Measurements from ENCODE around the gene MAD2L1BP.
"Not testable (repeated sequence)": the region's sequence is repeated elsewhere in the genome, so short reads cannot be mapped to it uniquely, and the experiment has no call there.

Gene MAD2L1BP

DNA sequence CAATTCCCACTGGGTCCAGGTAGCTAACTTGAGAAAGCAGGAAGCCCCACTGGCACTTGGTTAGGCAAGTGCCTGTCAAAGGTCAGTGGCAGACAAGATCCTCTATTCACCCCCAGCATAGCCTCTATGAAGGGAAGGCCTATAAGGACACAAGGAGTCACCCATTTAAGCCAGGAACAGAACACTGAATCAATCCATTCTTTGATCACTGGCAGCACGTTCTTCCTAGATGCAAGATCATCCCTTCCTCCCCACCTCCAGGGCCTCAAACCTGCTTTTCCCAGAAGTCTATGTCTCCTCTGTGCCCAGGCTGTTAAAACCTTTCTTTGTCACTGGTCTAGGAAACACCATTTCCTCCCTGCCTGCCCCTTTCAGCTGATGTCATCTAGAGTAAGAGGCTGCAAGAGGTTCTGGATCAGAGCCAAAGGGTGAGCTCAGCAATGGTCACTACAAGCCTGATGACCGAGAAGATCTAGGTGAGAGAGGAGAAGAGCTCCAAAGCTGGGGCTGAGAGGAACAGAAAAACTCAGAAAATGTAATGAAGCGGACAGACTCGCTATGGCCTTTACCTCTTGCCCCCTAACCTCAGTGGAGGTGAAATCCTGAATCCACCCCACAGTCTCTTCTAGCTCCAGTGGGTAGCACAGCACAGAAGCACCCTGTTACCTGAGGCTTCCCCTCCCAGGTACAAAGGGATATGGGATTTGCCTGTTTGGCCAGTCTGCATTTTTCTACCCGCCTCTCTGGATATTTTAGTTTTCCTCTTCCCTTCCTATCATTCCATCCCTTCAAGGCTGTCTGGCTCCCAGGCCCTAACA lies 8.4 kb upstream of the MAD2L1BP start:
- peak; percentile 98 for DNase-seq (ENCODE audit: low read depth)

DNA sequence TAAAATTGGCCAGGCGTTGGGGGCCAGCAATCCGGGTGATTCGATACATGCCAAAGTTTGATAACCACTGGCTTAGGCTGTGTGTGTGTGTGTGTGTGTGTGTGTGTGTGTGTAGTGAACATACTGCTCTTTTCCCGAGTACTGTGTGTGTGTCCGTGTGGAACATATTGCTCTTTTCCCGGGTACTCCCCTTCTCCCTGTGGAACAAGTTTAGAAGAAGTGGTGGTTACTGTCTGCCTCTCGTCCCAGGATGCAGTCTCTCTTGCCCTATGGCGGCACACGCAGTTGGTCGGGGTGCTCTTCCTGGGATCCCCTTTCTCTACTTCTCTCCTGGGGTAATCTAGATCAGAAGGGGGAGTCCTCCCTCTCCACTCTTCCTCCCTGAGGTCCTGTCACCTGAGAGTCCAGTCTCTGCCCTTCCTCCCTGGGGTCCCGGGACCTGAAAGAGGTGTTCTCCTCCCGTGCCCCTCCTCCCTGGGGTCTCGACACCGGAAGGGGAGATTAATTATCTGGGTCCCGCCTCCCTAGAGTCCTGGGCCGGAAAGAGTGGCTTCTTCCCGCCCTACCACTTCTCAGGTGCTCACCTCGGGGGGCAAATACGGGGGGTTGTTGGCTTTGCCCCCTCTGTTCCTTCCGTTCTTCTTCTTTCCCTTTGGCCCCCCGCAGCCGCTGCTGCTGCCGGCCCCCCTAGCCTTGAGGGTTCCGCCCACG lies 7.1 kb upstream of the MAD2L1BP start:
- peak; percentile 36 for DNase-seq (ENCODE audit: low read depth)

DNA sequence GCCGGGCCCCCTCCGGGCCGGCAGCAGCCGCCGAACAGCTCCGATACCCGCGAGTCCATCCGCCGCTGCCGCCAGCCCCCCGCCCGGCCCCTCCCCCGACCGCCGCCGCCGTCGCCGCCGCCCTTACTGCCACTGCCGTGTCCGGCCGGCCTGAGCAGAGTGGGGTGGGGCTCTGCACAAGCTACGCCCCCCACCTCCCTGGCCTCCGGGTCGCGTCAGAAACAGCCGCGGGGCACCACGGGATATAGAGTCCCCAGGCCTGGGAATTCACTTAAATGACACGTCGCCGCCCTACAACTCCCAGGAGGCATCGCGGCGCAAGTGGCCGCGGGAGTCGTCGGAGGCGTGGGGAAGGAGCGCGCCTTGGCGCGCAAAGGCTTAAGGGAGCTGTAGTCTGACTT lies 6.5 kb upstream of the MAD2L1BP start, which contains the start of gene GTPBP2:
Gene GTPBP2 (minus strand): TSS at position 161 of the 401 bp plus-strand sequence. CDS start 102 bp downstream, at position 59.
- DNase-seq (ENCODE audit: low read depth): peak; percentile 99

DNA sequence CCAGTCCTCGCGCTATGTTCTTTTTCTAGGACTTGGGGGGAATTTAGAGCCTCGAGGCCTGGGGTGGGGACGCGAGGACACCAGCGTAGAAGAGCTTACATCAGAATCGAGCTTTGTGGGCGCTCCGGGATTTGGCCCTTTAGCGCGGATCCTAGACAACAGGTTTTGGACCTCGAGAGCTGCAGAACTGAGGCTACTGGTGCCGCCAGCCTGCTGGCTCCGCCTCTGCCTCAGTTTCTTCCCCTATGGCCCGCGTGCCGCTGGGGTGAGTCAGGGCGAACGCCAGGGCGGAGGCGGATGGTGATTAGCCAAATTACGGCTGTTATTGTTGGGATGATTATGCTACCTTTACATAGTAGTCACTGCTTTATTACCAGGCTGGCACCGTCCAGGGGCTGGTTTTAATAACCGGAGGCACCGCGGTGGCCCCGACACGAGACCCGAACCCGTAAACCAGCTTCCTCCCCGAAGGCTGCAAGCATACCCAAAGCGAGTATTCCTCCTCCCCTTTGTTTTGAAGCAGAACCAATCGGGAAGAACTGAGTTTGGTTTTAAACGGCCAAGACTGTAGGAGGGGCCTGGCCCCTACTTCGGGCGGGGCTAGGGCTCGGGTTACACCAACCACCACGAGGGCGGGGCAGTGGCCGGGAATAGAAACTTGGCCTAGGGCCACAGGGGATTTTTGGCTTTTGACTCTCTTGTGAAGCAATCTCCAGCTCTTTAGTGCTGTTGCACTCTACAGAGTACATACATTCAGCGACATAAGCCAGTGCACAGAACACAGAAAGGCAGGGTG lies 5.9 kb upstream of the MAD2L1BP start:
- DNase-seq (ENCODE audit: low read depth): peak; percentile 98

DNA sequence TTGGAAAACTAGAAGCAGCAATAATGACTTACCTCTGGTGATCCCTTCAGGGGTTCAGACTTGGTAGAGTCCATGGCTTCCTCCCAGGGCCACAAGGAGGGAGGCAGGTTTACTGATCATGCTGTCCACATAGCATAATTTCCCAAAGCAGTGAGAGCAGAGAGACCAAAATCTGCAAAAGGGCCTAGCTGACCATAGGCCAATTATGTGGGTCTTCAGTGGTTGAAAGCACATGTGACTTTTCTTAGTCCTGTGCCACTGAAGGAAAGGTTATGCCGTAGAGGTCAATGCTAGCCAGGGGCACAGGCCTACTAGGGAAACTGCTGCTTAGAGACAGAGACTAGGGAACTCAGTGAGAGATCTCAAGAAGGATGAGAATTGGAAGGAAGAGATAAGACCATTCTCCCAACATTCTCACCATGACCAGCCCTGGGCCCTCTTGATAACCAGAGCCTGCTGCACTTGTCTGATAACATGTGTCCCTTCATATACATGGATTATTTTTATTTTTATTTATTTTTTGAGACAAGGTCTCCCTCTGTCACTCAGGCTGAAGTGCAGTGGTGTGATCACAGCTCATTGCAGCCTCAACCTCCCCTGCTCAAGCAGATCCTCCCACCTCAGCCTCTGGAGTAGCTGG lies 4.5 kb upstream of the MAD2L1BP start:
- no peak for DNase-seq (ENCODE audit: low read depth)

DNA sequence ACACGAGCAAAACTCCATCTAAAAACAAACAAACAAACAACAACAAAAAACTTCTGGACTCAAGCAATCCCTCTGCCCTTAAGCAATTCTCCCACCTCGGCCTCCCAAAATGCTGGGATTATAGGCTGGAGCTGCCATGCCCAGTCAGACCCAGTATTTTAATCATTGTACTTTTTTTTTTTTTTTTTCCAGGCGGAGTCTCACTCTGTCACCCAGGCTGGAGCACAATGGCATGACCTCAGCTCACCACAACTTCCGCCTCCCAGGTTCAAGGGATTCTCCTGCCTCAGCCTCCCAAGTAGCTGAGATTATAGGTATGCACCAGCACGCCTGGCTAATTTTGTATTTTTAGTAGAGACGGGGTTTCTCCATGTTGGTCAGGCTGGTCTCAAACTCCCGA lies 2.6 kb upstream of the MAD2L1BP start:
- DNase-seq (ENCODE audit: low read depth): not testable (repeated sequence)

DNA sequence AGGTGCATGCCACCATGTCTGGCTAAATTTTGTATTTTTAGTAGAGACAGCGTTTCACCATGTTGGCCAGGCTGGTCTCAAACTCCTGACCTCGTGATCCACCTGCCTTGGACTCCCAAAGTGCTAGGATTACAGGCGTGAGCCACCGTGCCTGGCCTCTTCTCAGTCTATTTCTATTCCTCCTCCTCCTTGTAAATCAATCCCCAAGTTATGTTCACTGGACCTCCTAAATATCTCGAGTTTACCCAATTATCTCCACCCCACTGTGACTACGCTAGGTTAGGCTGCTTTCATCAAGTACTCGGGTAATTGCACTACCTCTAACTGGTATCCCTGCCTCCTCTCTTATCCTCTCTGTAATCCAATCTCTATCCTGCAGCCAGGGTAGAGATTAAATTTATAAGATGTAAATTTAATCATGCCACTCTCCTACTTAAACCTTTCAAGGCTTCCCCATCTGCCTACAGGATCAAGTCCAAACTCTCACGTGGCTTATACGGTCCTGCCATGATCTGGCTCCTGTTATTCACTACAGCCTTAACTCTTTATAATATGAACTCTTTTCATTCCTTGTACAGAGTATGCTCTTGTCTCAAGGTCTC lies 837 bp upstream of the MAD2L1BP start:
- no peak for DNase-seq (ENCODE audit: low read depth)

DNA sequence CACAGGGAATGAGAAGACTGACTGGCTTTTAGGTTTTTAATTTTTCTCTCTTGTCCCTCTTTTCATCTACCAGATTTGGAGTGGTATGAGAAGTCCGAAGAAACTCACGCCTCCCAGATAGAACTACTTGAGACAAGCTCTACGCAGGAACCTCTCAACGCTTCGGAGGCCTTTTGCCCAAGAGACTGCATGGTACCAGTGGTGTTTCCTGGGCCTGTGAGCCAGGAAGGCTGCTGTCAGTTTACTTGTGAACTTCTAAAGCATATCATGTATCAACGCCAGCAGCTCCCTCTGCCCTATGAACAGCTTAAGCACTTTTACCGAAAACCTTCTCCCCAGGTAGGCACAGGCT lies 644 bp downstream of the MAD2L1BP start:
- DNase-seq (ENCODE audit: low read depth): peak; percentile 30

DNA sequence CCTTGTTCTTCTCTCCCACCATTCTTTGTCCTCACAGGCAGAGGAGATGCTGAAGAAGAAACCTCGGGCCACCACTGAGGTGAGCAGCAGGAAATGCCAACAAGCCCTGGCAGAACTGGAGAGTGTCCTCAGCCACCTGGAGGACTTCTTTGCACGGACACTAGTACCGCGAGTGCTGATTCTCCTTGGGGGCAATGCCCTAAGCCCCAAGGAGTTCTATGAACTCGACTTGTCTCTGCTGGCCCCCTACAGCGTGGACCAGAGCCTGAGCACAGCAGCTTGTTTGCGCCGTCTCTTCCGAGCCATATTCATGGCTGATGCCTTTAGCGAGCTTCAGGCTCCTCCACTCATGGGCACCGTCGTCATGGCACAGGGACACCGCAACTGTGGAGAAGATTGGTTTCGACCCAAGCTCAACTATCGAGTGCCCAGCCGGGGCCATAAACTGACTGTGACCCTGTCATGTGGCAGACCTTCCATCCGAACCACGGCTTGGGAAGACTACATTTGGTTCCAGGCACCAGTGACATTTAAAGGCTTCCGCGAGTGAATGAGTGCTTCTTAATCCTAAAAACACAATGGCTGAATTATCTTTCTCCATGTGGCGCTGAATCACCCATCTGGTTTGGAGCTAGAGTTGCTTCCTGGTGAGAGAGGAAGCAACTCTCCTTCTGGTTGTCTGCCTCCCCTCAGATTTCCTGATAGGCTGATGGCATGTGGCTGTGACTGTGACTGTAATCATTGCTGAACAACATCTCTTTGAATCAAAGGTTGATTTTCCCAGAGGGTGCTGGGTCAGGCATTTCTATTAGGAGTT lies 4.6 kb downstream of the MAD2L1BP start:
- DNase-seq (ENCODE audit: low read depth): no peak

DNA sequence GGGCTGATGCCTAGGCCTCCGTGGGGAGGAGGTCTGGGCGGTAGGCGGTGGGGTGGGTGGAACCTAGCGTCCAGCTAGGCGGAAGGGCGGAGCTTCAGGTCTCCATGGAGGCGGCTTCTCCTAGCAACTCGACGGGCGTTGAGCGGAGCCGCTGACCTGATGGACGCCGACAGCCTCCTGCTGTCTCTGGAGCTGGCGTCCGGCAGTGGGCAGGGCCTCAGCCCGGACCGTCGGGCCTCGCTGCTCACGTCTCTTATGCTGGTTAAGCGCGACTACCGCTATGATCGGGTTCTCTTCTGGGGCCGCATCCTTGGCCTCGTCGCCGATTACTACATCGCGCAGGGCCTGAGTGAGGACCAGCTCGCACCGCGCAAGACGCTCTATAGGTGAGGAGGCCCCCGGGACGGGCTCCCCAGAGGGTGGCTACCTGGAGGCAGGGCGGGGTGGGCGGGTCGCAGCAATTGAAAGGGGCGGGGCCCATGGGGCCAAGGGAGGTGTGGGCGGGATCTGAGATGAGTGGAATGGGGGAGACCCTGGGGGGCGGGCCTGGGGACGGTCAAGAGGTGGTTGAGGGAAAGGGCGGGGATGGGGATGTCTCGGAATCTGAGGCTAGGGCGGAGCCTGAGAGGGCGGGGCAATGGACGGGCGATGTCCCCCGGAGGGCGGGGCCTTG lies 9.4 kb downstream of the MAD2L1BP start, which contains the start of gene RSPH9:
Gene RSPH9 (plus strand): TSS at position 97 of the 673 bp plus-strand sequence. CDS start 63 bp downstream, at position 160.
- peak; percentile 85 for DNase-seq (ENCODE audit: low read depth)

DNA sequence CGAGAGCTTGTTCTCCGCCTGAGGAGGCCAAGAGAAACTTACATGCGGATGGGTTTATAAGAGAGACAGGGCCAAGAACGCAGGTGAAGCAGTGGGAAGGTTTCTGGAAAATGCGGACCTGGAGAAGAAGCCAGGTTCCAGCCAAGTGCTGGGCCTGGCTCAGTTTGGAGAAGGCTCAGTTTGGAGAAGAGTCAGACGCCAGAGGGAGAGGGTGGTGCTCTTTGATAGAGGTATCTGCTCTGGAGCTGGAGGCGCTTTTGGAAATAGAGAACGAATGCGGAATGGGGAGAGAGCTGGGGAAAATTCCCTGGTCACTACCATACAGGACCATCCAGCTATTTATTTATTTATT lies 9.9 kb downstream of the MAD2L1BP start:
- no peak for DNase-seq (ENCODE audit: low read depth)

DNA sequence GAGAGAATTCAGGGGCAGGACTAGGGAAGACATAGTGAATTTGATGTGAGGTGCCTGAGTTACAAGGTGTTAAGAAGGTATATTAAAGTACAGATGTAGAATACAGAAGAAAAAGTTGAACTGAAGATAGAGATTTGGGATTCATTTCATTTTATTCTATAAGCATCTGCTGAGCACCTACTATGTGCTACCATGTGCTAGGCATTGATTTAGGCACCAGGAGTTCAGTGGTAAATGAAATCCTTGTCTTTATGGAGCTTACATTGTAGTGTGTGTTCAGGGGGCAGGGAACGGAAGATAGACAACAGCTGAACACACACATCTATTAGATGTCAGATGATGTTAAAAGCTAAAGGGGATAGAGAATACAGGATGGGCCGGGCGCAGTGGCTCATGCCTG lies 12.0 kb downstream of the MAD2L1BP start:
- no peak for DNase-seq (ENCODE audit: low read depth)

DNA sequence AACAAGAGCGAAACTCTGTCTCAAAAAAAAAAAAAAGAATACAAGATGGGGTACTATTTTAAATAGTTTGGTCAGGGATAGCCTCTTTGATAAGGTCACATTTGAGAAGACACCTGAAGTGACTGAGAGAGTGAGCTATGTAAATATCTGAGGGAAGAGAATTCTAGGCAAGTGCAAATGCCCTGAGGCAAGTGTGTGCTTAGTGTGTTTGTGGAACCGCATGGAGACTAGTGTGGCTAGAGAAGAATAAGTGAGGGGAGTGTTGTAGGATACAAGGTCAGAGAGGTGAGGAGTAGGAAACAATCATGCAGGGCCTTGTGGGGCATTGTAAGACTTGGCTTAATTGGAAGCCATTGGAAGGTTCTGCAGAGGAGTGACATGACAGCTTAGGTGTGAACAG lies 12.6 kb downstream of the MAD2L1BP start:
- no peak for DNase-seq (ENCODE audit: low read depth)

DNA sequence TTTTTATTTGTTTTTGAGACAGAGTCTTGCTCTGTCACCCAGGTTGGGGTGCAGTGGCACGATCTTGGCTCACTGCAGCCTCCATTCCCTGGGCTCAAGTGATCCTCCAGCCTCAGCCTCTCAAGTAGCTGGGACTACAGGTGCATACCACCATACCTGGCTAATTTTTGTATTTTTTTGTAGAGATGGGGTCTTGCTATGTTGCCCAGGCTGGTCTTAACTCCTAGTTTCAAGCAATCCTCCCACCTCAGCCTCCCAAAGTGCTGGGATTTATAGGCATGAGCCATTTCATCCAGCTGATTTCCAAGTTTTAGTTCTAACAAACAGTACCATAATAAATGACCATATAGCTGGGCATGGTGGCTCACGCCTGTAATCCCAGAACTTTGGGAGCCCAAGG lies 17.2 kb downstream of the MAD2L1BP start:
- DNase-seq (ENCODE audit: low read depth): not testable (repeated sequence)

DNA sequence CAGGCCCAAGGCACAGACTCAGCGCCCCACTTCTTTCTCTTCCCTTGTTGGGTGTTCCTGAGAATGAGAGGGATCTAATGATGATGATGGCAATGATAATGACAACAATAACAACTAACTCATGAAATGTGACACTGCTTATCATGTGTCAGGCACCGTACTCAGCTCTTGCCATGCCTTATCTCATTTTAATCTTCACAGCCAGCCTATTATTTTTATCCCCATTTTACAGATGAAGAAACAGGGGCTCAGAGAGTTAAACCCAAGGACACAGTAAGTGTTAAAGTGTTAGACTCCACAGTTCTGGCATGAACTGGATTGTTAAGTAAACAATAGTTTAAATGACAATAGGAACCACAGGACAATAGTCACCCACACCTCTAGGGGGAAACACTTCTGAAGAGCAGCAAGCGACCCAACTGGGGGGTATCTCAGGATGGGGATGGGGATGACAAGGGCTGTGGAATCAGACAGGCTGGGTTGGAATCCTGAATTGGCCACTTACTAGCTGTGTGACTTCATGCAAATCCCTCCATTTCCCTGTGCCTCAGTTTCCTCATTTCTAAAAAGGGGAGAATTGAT lies 21.7 kb downstream of the MAD2L1BP start:
- no peak for DNase-seq (ENCODE audit: low read depth)

DNA sequence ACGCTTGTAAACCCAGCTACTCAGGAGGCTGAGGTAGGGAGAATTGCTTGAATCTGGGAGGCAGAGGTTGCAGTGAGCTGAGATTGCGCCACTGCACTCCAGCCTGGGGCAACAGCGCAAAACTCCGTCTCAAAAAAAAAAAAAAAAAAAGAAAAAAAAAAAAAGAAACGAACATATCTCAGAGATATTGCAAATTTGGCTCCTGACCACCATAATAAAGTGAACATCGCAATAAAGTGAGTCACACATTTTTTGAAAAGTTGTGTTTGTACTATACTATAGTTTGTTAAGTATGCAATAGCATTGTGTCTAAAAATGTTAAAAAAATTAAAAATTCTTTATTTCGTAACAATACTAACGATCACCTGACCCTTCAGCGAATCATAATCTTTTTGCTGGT lies 22.5 kb downstream of the MAD2L1BP start:
- DNase-seq (ENCODE audit: low read depth): peak; percentile 61

DNA sequence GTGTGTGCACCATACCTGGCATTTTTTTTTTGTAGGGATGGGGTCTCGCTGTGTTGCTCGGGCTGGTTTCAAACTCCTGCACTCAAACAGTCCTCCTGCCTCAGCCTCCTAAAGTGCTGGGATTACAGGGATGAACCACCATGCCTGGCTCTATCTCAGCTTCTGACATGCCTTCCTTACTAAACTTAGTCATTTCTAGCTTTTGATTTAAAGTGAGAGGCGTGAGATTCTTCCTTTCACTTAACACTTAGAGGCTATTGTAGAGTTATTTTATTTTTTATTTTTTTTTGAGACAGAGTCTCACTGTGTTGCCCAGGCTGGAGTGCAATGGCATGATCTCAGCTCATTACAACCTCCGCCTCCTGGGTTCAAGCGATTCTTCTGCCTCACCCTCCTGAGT lies 27.3 kb downstream of the MAD2L1BP start:
- DNase-seq (ENCODE audit: low read depth): not testable (repeated sequence)

DNA sequence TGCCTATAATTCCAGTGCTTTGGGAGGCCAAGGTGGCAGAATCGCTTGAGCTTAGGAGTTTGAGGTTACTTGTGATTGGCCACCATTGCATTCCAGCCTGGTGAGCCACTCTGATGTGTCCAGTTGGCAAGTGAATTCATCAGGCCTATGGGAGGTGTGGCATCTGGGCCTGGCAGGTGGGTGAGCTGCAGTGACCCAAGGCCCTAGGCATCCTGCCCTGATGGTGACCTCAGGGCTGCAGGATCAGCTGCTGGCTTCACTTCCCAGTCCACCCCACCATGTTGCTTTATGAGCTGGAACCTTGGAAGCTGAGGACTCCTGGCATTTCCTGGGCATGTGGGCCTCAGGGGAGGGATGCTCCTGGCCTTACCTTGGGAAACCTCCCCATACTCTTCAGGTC lies 29.7 kb downstream of the MAD2L1BP start:
- no peak for DNase-seq (ENCODE audit: low read depth)

DNA sequence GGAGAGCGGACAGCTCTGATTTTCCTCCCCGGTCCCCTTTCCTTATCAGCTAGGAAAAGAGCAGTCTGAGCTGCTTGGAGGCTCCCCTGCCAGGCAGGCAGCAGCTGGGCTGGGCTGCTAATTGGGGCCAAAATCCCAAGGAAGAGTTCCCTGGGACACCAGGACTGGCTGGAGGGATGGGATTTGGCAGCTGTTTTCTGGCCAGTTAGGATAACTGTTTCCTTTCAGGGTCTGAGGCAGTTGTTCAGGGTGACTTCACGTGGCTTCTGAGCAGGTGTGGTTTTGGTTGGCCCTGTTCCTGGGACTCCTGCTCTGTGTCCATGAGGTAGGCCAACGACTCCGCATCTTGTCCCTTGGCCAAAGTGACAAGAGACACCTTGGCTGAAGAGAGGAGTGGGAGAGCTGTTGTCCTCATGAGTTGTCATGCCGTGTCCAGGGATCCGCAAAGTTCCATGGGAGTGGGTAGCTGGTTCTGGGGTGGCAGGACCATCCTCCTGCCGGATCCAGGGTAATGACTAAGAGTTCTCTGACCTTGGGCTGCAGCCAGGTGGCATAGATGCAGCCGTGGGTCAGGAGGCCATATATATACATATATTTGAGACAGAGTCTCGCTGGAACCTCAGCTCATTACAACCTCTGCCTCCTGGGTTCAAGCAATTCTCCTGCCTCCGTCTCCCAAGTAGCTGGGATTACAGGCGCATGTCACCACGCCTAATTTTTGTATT lies 30.7 kb downstream of the MAD2L1BP start:
- no peak for DNase-seq (ENCODE audit: low read depth)

All from iris pigment epithelial cell (primary cell).